ENCODE measurements around the gene NEK11.

DNA sequence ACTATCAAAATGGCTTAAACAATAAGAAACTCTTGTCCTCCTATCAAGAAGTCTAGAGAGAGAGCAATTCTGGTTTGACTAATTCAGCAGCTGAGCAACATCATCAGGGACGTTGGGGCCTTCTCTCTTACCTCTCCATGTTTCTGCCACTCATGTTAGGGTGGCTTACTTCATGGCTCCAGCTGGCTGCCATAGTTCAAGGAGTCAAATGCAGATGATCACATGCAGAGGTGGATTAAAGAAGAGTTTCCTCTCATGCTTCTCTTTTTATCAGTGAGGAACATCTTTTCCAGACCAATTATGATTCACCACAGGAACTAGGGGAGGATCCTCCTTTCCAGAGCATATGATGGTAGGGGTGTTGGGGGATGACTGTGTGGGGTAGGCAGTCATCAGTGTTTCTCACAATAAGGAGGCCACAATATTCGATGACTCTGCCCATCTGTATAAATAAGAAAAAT is 45.5 kb downstream of the NEK11 start:
- TF ChIP-seq, protein P1, sequence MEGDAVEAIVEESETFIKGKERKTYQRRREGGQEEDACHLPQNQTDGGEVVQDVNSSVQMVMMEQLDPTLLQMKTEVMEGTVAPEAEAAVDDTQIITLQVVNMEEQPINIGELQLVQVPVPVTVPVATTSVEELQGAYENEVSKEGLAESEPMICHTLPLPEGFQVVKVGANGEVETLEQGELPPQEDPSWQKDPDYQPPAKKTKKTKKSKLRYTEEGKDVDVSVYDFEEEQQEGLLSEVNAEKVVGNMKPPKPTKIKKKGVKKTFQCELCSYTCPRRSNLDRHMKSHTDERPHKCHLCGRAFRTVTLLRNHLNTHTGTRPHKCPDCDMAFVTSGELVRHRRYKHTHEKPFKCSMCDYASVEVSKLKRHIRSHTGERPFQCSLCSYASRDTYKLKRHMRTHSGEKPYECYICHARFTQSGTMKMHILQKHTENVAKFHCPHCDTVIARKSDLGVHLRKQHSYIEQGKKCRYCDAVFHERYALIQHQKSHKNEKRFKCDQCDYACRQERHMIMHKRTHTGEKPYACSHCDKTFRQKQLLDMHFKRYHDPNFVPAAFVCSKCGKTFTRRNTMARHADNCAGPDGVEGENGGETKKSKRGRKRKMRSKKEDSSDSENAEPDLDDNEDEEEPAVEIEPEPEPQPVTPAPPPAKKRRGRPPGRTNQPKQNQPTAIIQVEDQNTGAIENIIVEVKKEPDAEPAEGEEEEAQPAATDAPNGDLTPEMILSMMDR (IDR thresholded peaks at IDR 0.05) = no peak
- TF ChIP-seq POLR2A (IDR thresholded peaks at IDR 0.05) = no peak

Measured in uterus (tissue), 2 donors.